ENCODE results near the gene PGPEP1.

GRCh38 chr19:18306209-18306887, 34.0 kb upstream of the PGPEP1 start:
- TF ChIP-seq, protein P1, sequence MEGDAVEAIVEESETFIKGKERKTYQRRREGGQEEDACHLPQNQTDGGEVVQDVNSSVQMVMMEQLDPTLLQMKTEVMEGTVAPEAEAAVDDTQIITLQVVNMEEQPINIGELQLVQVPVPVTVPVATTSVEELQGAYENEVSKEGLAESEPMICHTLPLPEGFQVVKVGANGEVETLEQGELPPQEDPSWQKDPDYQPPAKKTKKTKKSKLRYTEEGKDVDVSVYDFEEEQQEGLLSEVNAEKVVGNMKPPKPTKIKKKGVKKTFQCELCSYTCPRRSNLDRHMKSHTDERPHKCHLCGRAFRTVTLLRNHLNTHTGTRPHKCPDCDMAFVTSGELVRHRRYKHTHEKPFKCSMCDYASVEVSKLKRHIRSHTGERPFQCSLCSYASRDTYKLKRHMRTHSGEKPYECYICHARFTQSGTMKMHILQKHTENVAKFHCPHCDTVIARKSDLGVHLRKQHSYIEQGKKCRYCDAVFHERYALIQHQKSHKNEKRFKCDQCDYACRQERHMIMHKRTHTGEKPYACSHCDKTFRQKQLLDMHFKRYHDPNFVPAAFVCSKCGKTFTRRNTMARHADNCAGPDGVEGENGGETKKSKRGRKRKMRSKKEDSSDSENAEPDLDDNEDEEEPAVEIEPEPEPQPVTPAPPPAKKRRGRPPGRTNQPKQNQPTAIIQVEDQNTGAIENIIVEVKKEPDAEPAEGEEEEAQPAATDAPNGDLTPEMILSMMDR (IDR thresholded peaks at IDR 0.05; ENCODE audit: low read depth, low read length): no peak
- no peak for TF ChIP-seq EZH2phosphoT487 (IDR thresholded peaks at IDR 0.05; ENCODE audit: low read depth)
